Endothelial cell of umbilical vein (primary cell): Measurements from ENCODE around the gene RAP1GDS1. TPM values are rescaled to one million over a fixed set of nuclear protein-coding genes. Genes with fewer than 3 reads are reported as not detected.

Experiments
- BruUV-seq: library from RNA; stranded (reverse); fragments of 400-500 nt; replicated peaks from 2 replicates; lab custom pipeline; 2021; lab: Mats Ljungman, UMichigan
- CTCF ChIA-PET: fragments of 300-600, 350-600 bp; sonication (Branson Sonifier 250); formaldehyde crosslinking; loops from one replicate; lab custom pipeline; 2021; ENCODE audit warnings: antibody characterized with exemption, inconsistent platforms; lab: Charles Lee
- POLR2A ChIA-PET: fragments of 300-600, 350-600 bp; sonication (Branson Sonifier 250); formaldehyde crosslinking; loops from one replicate; lab custom pipeline; 2021; ENCODE audit warnings: antibody characterized with exemption, inconsistent platforms; lab: Charles Lee
- DNase-seq: peaks from one replicate; pipeline ENCODE4 v3.0.0-alpha.2; 2011; ENCODE audit warnings: low read depth, low spot score
- FAIRE-seq: peaks from 2 replicates; lab custom pipeline; 2011; peaks lifted over from hg19 to GRCh38; lab: Jason Lieb, UNC
- H2AFZ ChIP-seq: 2 replicates; pipeline ENCODE4 v1.6.0; 2012; ENCODE audit warnings: low read depth, low read length, control low read depth, inconsistent platforms
- H3K27ac ChIP-seq: 2 replicates; pipeline ENCODE4 v1.5.1; 2011; ENCODE audit warnings: low read depth, mild to moderate bottlenecking, control low read depth, low read length, moderate library complexity; ENCODE audit not compliant: insufficient read depth
- H3K27me3 ChIP-seq, 2 experiments: 2 replicates each; pipeline versions ENCODE4 v1.6.0 to v1.6.1; 2011; ENCODE audit warnings: low read length in 2 of 2, mixed read lengths in 1 of 2; ENCODE audit not compliant: control insufficient read depth in 2 of 2, insufficient read depth in 2 of 2
- H3K36me3 ChIP-seq, 2 experiments: 2 replicates in 1 of 2; 3 replicates in 1 of 2; pipeline ENCODE4 v1.5.1; 2011; ENCODE audit warnings: low read length in 2 of 2, mild to moderate bottlenecking in 1 of 2, moderate library complexity in 1 of 2; ENCODE audit not compliant: control insufficient read depth in 2 of 2, insufficient read depth in 2 of 2; ENCODE audit errors: extremely low read depth in 1 of 2
- H3K4me1 ChIP-seq: 3 replicates; pipeline ENCODE4 v1.5.1; 2011; ENCODE audit warnings: mild to moderate bottlenecking, low read length; ENCODE audit not compliant: control insufficient read depth, insufficient read depth; ENCODE audit errors: extremely low read depth
- H3K4me2 ChIP-seq: 2 replicates; pipeline ENCODE4 v1.6.1; 2011; ENCODE audit warnings: low read length, control low read depth, mixed read lengths; ENCODE audit not compliant: insufficient read depth
- H3K4me3 ChIP-seq, 3 experiments: fragments of 200-600 bp in 1 of 3; sonication (generic), shearing (Covaris generic) in 1 of 3; replicated peaks in 1 of 3; 2 replicates each; pipeline ENCODE4 v1.5.1; 2011 to 2016; ENCODE audit warnings: control low read depth in 3 of 3, low read length in 3 of 3, mild to moderate bottlenecking in 2 of 3, inconsistent platforms in 1 of 3, low read depth in 1 of 3, moderate library complexity in 1 of 3; ENCODE audit not compliant: insufficient read depth in 1 of 3
- H3K79me2 ChIP-seq: 2 replicates; pipeline ENCODE4 v1.6.0; 2012; ENCODE audit warnings: low read length, inconsistent platforms; ENCODE audit not compliant: control insufficient read depth, insufficient read depth
- H3K9ac ChIP-seq: replicated peaks from 2 replicates; pipeline ENCODE3; 2011; ENCODE audit warnings: low read length, control low read depth; ENCODE audit not compliant: insufficient read depth; ENCODE audit errors: extremely low read depth
- H3K9me1 ChIP-seq: replicated peaks from 3 replicates; pipeline ENCODE4 v1.6.0; 2011; ENCODE audit warnings: mild to moderate bottlenecking, low read length; ENCODE audit not compliant: control insufficient read depth, insufficient read depth; ENCODE audit errors: extremely low read depth
- H3K9me3 ChIP-seq: replicated peaks from 2 replicates; pipeline ENCODE4 v1.5.1; 2012; ENCODE audit warnings: low read length, inconsistent platforms; ENCODE audit not compliant: control insufficient read depth, insufficient read depth
- H4K20me1 ChIP-seq: replicated peaks from 2 replicates; pipeline ENCODE3; 2011; ENCODE audit warnings: mild to moderate bottlenecking, low read length; ENCODE audit not compliant: control insufficient read depth, insufficient read depth; ENCODE audit errors: extremely low read depth
- CTCF ChIP-seq, 2 donors: IDR thresholded peaks; 1 replicate in 1 of 2; 2 replicates in 1 of 2; pipeline ENCODE4 v1.5.1; 2011; ENCODE audit warnings: low read length in 2 of 2, mild to moderate bottlenecking in 2 of 2, moderate library complexity in 2 of 2, control low read depth in 1 of 2, inconsistent platforms in 1 of 2, low read depth in 1 of 2; ENCODE audit not compliant: insufficient read depth in 1 of 2; ENCODE audit errors: extremely low read depth in 1 of 2
- EZH2 ChIP-seq: IDR thresholded peaks from 2 replicates; pipeline ENCODE4 v1.6.1; 2012; ENCODE audit warnings: borderline replicate concordance, low read depth, mild to moderate bottlenecking, moderate library complexity, low read length, inconsistent platforms; ENCODE audit not compliant: severe bottlenecking
- GATA2 ChIP-seq: IDR thresholded peaks from 2 replicates; pipeline ENCODE4 v1.7.0; 2011; ENCODE audit warnings: low read depth, mild to moderate bottlenecking, moderate library complexity, mixed read lengths, low read length; ENCODE audit not compliant: insufficient read length, insufficient read depth
- JUN ChIP-seq: IDR thresholded peaks from 2 replicates; pipeline ENCODE4 v1.6.1; 2011; ENCODE audit warnings: borderline replicate concordance, low read depth; ENCODE audit not compliant: insufficient read length, insufficient read depth
- MAX ChIP-seq: IDR thresholded peaks from 2 replicates; pipeline ENCODE4 v1.6.1; 2011; ENCODE audit not compliant: insufficient read depth, insufficient read length
- POLR2A ChIP-seq: IDR thresholded peaks from 2 replicates; pipeline ENCODE4 v1.6.1; 2012; ENCODE audit warnings: low read depth, mild to moderate bottlenecking, control low read depth, low read length
- POLR2AphosphoS5 ChIP-seq: IDR thresholded peaks from 2 replicates; pipeline ENCODE4 v1.6.1; 2012; ENCODE audit warnings: low read depth, mild to moderate bottlenecking, control low read depth, low read length, moderate library complexity; ENCODE audit not compliant: insufficient read depth
- dilution Hi-C: fragments of 300-500 bp; cut with MboI; formaldehyde crosslinking; loops from one replicate; pipeline ENCODE4 v1.15.0; 2019; ENCODE audit warnings: low sequenced_read_pairs; ENCODE audit not compliant: extremely low pct_ligation_motif_present
- intact Hi-C: fragments of 100-400 bp; cut with micrococcal nuclease; formaldehyde crosslinking; loops from one replicate; pipeline ENCODE4 v1.10.0; 2022
- polyA plus RNA-seq, 4 experiments: library from polyadenylated mRNA; depleted of rRNA in 3 of 4; stranded (reverse) in 3 of 4; unstranded in 1 of 4; fragments of >200 nt; gene quantifications; 2 replicates each; pipeline versions ENCODE4 v1.2.1 to v1.2.3, GENCODE V29; 2011 to 2012; ENCODE audit warnings: missing spikeins in 1 of 4
- total RNA-seq: library from RNA; stranded (reverse); gene quantifications from 2 replicates; pipeline ENCODE4 v1.2.3, GENCODE V29; 2021

RAP1GDS1 gene
- total and polyA plus RNA-seq, 2 donors (not counting 3 experiments of a cell fraction or from before 2014, with no cell fraction given) = 17.6 to 52.8 TPM

- peaks cover 5 to 8% of the 10 kb centered on the region in 2 experiments for H3K36me3 ChIP-seq
- ChIA-PET CTCF (interaction anchor here (0.7 to 3.3 kb wide), 11 partner anchors 11 to 587 kb away, joined by 3 to 52 read pairs (median 4); partner anchors contain the start of genes METAP1 and TSPAN5), POLR2A (no interaction called here)
- H3K27ac ChIP-seq = no peak overlapping the region
- no peaks in the 10 kb centered on the region for H3K9me3 ChIP-seq
- H4K20me1 ChIP-seq = no peaks in the 10 kb centered on the region
- DNase-seq (no peak), FAIRE-seq (no peak)
- H2AFZ ChIP-seq = no peak overlapping the region
- no peak overlapping the region for H3K4me2 ChIP-seq
- TF ChIP-seq JUN = no peak
- TF ChIP-seq EZH2 = no peak
- TF ChIP-seq POLR2AphosphoS5 = no peak
- no peak for TF ChIP-seq MAX
- TF ChIP-seq CTCF (IDR thresholded peaks at IDR 0.05; ENCODE audit: extremely low read depth in 1 of 2, insufficient read depth in 1 of 2, low read depth in 1 of 2, low read length in 2 of 2) = no peak
- no peak for TF ChIP-seq POLR2A
- no peak for TF ChIP-seq GATA2
- no TSS peak for BruUV-seq
- H3K4me1 ChIP-seq = peaks cover 17% of the 10 kb centered on the region
- no peak overlapping the region for H3K4me3 ChIP-seq
- H3K27me3 ChIP-seq = no peaks in the 10 kb centered on the region
- intact Hi-C loops = loop anchor here (1.0 to 10.0 kb wide), 6 partner anchors 37 to 383 kb away; partner anchors contain the start of gene RAP1GDS1
- H3K9ac ChIP-seq = no peak overlapping the region
- no peaks in the 10 kb centered on the region for H3K9me1 ChIP-seq
- dilution Hi-C loops = no loop called here
- no peaks in the 10 kb centered on the region for H3K79me2 ChIP-seq
Measured at GRCh38 chr4:98469771-98470170, 208.6 kb downstream of the RAP1GDS1 start.
